Nephron progenitor cell (in vitro differentiated cells): ENCODE measurements around the gene NR3C1.

Experiments
- DNase-seq: peaks from one replicate; pipeline ENCODE4 v3.0.0; 2021
- H3K27ac Mint-ChIP-seq: 2 replicates; pipeline ENCODE4 v1.8.0; 2021; ENCODE audit warnings: mild to moderate bottlenecking, moderate library complexity, mixed read lengths
- H3K27me3 Mint-ChIP-seq: 2 replicates; pipeline ENCODE4 v1.8.0; 2021; ENCODE audit warnings: mild to moderate bottlenecking, low read depth, mixed read lengths; ENCODE audit not compliant: poor library complexity
- H3K36me3 Mint-ChIP-seq: 2 replicates; pipeline ENCODE4 v1.8.0; 2021; ENCODE audit warnings: low read depth, mixed read lengths
- H3K4me1 Mint-ChIP-seq: 2 replicates; pipeline ENCODE4 v1.8.0; 2021; ENCODE audit warnings: mixed read lengths
- H3K4me3 Mint-ChIP-seq: 2 replicates; pipeline ENCODE4 v1.8.0; 2021; ENCODE audit warnings: mild to moderate bottlenecking, moderate library complexity, mixed read lengths
- H3K9me3 Mint-ChIP-seq: 2 replicates; pipeline ENCODE4 v1.8.0; 2021; ENCODE audit warnings: mild to moderate bottlenecking, moderate library complexity, mixed read lengths
- CTCF ChIP-seq: fragments of 200-600 bp; sonication (generic); IDR thresholded peaks from 2 replicates; pipeline ENCODE4 v1.5.0; 2021; ENCODE audit warnings: antibody characterized with exemption

Gene NR3C1

GRCh38 chr5:143237664-143238063, 165.8 kb downstream of the NR3C1 start:
- TF ChIP-seq CTCF: no peak
- no peak for DNase-seq
- peaks cover 2% of the 10 kb centered on the region for H3K27me3 Mint-ChIP-seq
- peaks cover 11% of the 10 kb centered on the region for H3K4me1 Mint-ChIP-seq
- H3K27ac Mint-ChIP-seq: no peak overlapping the region
- H3K36me3 Mint-ChIP-seq: no peaks in the 10 kb centered on the region
- H3K9me3 Mint-ChIP-seq: peaks cover 14% of the 10 kb centered on the region
- no peak overlapping the region for H3K4me3 Mint-ChIP-seq

GRCh38 chr5:143236682-143237081, 166.8 kb downstream of the NR3C1 start:
- H3K4me3 Mint-ChIP-seq: no peak overlapping the region
- H3K9me3 Mint-ChIP-seq: peaks cover 14% of the 10 kb centered on the region
- no peak for DNase-seq
- peaks cover 11% of the 10 kb centered on the region for H3K4me1 Mint-ChIP-seq
- H3K36me3 Mint-ChIP-seq: no peaks in the 10 kb centered on the region
- H3K27ac Mint-ChIP-seq: no peak overlapping the region
- H3K27me3 Mint-ChIP-seq: peaks cover 2% of the 10 kb centered on the region
- TF ChIP-seq CTCF: no peak

GRCh38 chr5:143235423-143235822, 168.1 kb downstream of the NR3C1 start:
- H3K9me3 Mint-ChIP-seq: peaks cover 14% of the 10 kb centered on the region
- H3K27ac Mint-ChIP-seq: no peak overlapping the region
- H3K27me3 Mint-ChIP-seq: peaks cover 2% of the 10 kb centered on the region
- no peak for TF ChIP-seq CTCF
- H3K4me3 Mint-ChIP-seq: no peak overlapping the region
- peaks cover 19% of the 10 kb centered on the region for H3K4me1 Mint-ChIP-seq
- no peaks in the 10 kb centered on the region for H3K36me3 Mint-ChIP-seq
- DNase-seq: no peak

GRCh38 chr5:143234162-143234842, 169.2 kb downstream of the NR3C1 start:
- Mint-ChIP-seq H3K4me1 (peaks cover 28% of the 10 kb centered on the region), H3K36me3 (no peaks in the 10 kb centered on the region), H3K4me3 (no peak overlapping the region), H3K27ac (no peak overlapping the region), H3K9me3 (peaks cover 12% of the 10 kb centered on the region), H3K27me3 (peaks cover 2% of the 10 kb centered on the region)
- no peak for TF ChIP-seq CTCF
- no peak for DNase-seq

- peaks cover 8% of the 10 kb centered on the region for H3K9me3 Mint-ChIP-seq
- H3K4me3 Mint-ChIP-seq: no peak overlapping the region
- peaks cover 28% of the 10 kb centered on the region for H3K4me1 Mint-ChIP-seq
- H3K36me3 Mint-ChIP-seq: no peaks in the 10 kb centered on the region
- peaks cover 2% of the 10 kb centered on the region for H3K27me3 Mint-ChIP-seq
- no peak for DNase-seq
- no peak overlapping the region for H3K27ac Mint-ChIP-seq
- no peak for TF ChIP-seq CTCF
Observed at GRCh38 chr5:143233031-143233430, 170.5 kb downstream of the NR3C1 start.
